Measurements from ENCODE around the gene KDM8. TPM values are rescaled to one million over a fixed set of nuclear protein-coding genes. Genes with fewer than 3 reads are reported as not detected.
A peak's percentile ranks its signal among the peaks of the same experiment; 100 is the strongest.
"Not testable (repeated sequence)": the region's sequence is repeated elsewhere in the genome, so short reads cannot be mapped to it uniquely, and the experiment has no call there.

KDM8 gene
- total RNA-seq, 1 experiment from 2014 or later, result 12.2 TPM

- no peaks in the 10 kb centered on the region for H3K27me3 ChIP-seq (ENCODE audit: control insufficient read depth, insufficient read depth, low read length)
- no peak overlapping the region for H3K4me3 ChIP-seq (ENCODE audit: insufficient read depth, low read depth, low read length)
- no peaks in the 10 kb centered on the region for H3K36me3 ChIP-seq (replicated peaks; ENCODE audit: control insufficient read depth, insufficient read depth, low read length)
- DNase-seq, result no peak
Measured at GRCh38 chr16:27199736-27200135, 3.6 kb upstream of the KDM8 start.

DNA sequence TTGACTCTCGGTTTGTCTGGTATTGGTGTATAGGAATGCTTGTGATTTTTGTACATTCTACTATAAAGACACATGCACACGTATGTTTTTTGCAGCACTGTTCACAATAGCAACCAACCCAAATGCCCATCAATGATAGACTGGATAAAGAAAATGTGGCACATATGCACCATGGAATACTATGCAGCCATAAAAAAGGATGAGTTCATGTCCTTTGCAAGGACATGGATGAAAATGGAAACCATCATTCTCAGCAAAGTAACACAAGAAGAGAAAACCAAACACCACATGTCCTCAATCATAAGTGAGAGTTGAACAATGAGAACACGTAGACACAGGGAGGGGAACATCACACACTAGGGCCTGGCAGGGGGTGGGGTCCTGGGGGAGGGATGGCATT, 2.4 kb upstream of the KDM8 start:
- not testable (repeated sequence) for H3K4me3 ChIP-seq (ENCODE audit: insufficient read depth, low read depth, low read length); H3K36me3 ChIP-seq (replicated peaks; ENCODE audit: control insufficient read depth, insufficient read depth, low read length); DNase-seq; H3K27me3 ChIP-seq (ENCODE audit: control insufficient read depth, insufficient read depth, low read length)

- Histone ChIP-seq H3K36me3 (replicated peaks; ENCODE audit: control insufficient read depth, insufficient read depth, low read length) (no peaks in the 10 kb centered on the region), H3K27me3 (ENCODE audit: control insufficient read depth, insufficient read depth, low read length) (no peaks in the 10 kb centered on the region), H3K4me3 (ENCODE audit: insufficient read depth, low read depth, low read length) (peak overlapping the region; percentile 87)
- DNase-seq, result peak; percentile 90
Measured at GRCh38 chr16:27202923-27203506, 311 bp upstream of the KDM8 start.

- Histone ChIP-seq H3K27me3 (ENCODE audit: control insufficient read depth, insufficient read depth, low read length) (no peaks in the 10 kb centered on the region), H3K36me3 (replicated peaks; ENCODE audit: control insufficient read depth, insufficient read depth, low read length) (no peaks in the 10 kb centered on the region), H3K4me3 (ENCODE audit: insufficient read depth, low read depth, low read length) (peak overlapping the region; percentile 87)
- DNase-seq, result no peak
Measured at GRCh38 chr16:27204312-27204915, 1.1 kb downstream of the KDM8 start.

DNA sequence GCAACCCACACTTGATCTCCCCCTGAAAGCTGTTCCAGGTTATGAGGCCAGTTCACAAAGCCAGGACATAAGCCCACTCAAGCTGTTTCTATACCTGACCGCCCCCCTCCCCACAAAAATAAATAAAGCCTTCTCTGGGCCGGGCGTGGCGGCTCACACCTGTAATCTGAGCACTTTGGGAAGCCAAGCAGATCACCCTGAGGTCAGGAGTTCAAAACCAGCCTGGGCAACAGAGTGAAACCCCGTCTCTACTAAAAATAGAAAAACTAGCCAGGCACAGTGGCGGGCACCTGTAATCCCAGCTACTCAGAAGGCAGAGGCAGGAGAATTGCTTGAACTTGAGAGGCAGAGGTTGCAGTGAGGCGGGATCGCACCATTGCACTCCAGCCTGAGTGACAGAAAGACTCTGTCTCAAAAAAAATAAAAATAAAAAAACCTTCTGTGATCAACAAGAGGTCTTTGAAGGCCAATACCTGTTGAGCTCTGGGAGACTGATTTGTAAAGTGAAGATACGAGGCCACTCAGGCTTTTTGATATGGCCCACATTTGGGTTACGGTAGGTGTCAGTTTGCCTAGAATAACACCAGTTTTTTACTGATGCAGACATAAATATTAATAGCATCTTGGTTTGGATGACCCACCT, 2.2 kb downstream of the KDM8 start:
- no peak overlapping the region for H3K4me3 ChIP-seq (ENCODE audit: insufficient read depth, low read depth, low read length)
- H3K36me3 ChIP-seq (replicated peaks; ENCODE audit: control insufficient read depth, insufficient read depth, low read length), result 0 out of 2 replicates have a peak, but pooled peaks cover 1% of the 10 kb centered on the region
- DNase-seq, result no peak
- H3K27me3 ChIP-seq (ENCODE audit: control insufficient read depth, insufficient read depth, low read length), result no peaks in the 10 kb centered on the region

DNA sequence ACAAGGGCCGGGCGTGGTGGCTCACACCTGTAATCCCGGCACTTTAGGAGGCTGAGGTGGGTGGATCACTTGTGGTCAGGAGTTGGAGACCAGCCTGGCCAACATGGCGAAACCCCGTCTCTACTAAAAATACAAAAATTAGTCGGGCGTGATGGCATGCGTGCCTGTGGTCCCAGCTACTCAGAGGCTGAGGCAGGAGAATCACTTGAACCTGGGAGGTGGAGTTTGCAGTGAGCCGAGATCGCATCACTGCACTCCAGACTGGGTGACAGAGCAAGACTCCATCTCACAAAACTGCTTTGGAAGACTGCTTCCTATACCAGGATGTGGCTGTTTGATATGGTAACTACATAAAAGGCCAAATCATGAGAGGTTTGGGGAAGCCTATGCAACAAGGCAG, 3.8 kb downstream of the KDM8 start:
- not testable (repeated sequence) for H3K27me3 ChIP-seq (ENCODE audit: control insufficient read depth, insufficient read depth, low read length); DNase-seq; H3K36me3 ChIP-seq (replicated peaks; ENCODE audit: control insufficient read depth, insufficient read depth, low read length); H3K4me3 ChIP-seq (ENCODE audit: insufficient read depth, low read depth, low read length)

DNA sequence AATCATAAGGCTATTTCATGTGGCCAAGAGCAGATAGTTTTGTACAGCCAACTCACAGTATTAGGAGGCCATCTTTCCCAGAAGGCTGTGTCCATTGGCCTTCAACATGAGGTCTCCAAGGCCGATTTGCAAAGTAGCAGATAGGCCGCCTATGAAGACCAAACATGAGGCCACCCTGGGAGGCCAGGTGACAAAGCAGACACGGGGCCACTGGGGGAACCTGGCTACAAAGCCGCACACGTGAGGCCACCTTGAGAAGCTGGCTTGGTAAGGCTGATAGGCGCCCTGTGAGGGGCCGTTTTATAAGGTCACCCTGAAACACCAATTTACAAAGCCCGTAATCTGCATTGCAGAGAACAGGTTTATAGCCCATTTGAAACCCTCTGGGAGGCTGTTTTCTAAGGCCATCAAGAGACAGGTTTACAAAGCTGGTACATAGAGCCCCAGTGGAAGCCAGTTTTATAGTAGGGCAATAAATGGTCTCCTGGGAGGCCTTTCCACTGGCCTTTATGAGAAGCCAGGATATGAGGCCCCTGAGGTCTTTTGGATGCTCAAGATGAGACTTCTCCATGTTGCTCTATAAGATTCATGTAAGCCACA, 4.9 kb downstream of the KDM8 start:
- Histone ChIP-seq H3K36me3 (replicated peaks; ENCODE audit: control insufficient read depth, insufficient read depth, low read length) (peaks cover 1% of the 10 kb centered on the region), H3K27me3 (ENCODE audit: control insufficient read depth, insufficient read depth, low read length) (no peaks in the 10 kb centered on the region), H3K4me3 (ENCODE audit: insufficient read depth, low read depth, low read length) (no peak overlapping the region)
- no peak for DNase-seq

GRCh38 chr16:27208796-27209195, 5.5 kb downstream of the KDM8 start:
- no peak overlapping the region for H3K4me3 ChIP-seq (ENCODE audit: insufficient read depth, low read depth, low read length)
- H3K27me3 ChIP-seq (ENCODE audit: control insufficient read depth, insufficient read depth, low read length), result no peaks in the 10 kb centered on the region
- H3K36me3 ChIP-seq (replicated peaks; ENCODE audit: control insufficient read depth, insufficient read depth, low read length), result peaks cover 1% of the 10 kb centered on the region
- no peak for DNase-seq

DNA sequence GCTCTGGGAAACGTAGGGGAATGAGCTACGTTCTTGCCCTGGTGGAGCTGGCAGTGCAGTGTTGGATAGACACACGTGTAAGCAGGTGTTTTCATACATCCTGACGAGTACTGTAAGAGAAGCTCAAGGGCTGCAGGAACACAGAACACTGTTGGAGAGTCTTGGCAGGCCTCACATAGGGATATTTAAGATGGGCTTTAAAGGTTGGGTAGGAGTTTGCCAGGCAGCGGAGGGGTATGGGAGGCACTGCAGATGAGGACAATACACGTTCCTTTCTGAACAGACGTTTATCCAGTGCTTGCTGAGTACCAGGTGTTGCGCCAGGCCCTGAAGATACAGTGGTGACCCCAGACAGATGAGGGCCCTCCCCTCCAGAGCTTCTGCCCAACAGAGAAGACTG, 6.3 kb downstream of the KDM8 start:
- H3K27me3 ChIP-seq (ENCODE audit: control insufficient read depth, insufficient read depth, low read length), result no peaks in the 10 kb centered on the region
- H3K4me3 ChIP-seq (ENCODE audit: insufficient read depth, low read depth, low read length), result no peak overlapping the region
- DNase-seq, result no peak
- H3K36me3 ChIP-seq (replicated peaks; ENCODE audit: control insufficient read depth, insufficient read depth, low read length), result peaks cover 1% of the 10 kb centered on the region

DNA sequence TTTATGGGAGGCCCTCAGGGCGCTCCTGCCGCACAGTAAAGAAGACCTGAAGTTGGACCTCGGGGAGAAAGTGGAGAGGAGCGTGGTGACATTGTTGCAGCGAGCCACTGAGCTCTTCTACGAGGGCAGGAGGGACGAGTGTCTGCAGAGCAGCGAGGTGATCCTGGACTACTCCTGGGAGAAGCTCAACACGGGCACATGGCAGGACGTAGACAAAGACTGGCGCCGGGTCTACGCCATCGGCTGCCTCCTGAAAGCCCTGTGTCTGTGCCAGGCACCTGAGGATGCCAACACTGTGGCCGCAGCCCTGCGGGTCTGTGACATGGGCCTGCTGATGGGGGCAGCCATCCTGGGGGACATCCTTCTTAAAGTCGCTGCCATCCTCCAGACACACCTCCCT, 6.8 kb downstream of the KDM8 start:
- no peak overlapping the region for H3K4me3 ChIP-seq (ENCODE audit: insufficient read depth, low read depth, low read length)
- H3K27me3 ChIP-seq (ENCODE audit: control insufficient read depth, insufficient read depth, low read length), result no peaks in the 10 kb centered on the region

GRCh38 chr16:27211026-27211425, 7.7 kb downstream of the KDM8 start:
- no peak for DNase-seq
- Histone ChIP-seq H3K4me3 (ENCODE audit: insufficient read depth, low read depth, low read length) (no peak overlapping the region), H3K27me3 (ENCODE audit: control insufficient read depth, insufficient read depth, low read length) (no peaks in the 10 kb centered on the region), H3K36me3 (replicated peaks; ENCODE audit: control insufficient read depth, insufficient read depth, low read length) (peaks cover 1% of the 10 kb centered on the region)

More for the DNA sequence above, 6.8 kb downstream of the KDM8 start:
- DNase-seq, result no peak
- peaks cover 1% of the 10 kb centered on the region for H3K36me3 ChIP-seq (replicated peaks; ENCODE audit: control insufficient read depth, insufficient read depth, low read length)

- Histone ChIP-seq H3K27me3 (ENCODE audit: control insufficient read depth, insufficient read depth, low read length) (no peaks in the 10 kb centered on the region), H3K36me3 (replicated peaks; ENCODE audit: control insufficient read depth, insufficient read depth, low read length) (peaks cover 1% of the 10 kb centered on the region), H3K4me3 (ENCODE audit: insufficient read depth, low read depth, low read length) (no peak overlapping the region)
- no peak for DNase-seq
Measured at GRCh38 chr16:27214084-27214961, 11.0 kb downstream of the KDM8 start.

- Histone ChIP-seq H3K36me3 (replicated peaks; ENCODE audit: control insufficient read depth, insufficient read depth, low read length) (no peaks in the 10 kb centered on the region; the same call in none of the 2 replicates), H3K27me3 (ENCODE audit: control insufficient read depth, insufficient read depth, low read length) (no peaks in the 10 kb centered on the region), H3K4me3 (ENCODE audit: insufficient read depth, low read depth, low read length) (no peak overlapping the region)
- peak; percentile 12 for DNase-seq
Measured at GRCh38 chr16:27215660-27216059, 12.3 kb downstream of the KDM8 start.

DNA sequence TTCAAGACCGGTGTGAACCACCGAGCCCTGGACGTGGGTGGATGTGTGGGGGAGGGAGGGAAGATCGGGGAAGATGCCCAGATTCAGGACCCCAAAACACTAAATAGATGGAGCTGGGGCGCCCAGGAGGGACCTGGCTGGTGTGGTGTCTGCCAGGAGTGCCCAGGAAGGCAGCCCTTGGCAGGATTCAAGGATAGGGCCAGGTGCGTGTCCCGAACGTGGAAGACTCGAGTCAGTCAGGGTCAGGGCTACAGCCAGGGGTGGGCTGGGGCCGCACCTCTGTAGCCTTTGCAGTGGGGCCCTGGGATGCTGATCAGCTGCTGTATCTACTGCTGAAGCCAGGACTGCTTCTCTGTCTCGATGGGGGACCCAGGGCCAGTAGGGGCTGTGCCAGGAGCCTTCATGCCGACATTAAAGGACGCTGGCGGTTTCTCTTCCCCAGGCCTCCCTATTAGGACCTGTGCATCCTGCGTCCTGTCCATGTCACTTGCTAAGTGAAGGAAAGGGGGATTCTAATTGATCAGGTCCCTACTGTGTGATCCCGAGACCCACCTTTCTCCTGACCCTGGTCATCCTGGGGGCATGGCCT, 13.1 kb downstream of the KDM8 start:
- peak; percentile 32 for DNase-seq
- Histone ChIP-seq H3K4me3 (ENCODE audit: insufficient read depth, low read depth, low read length) (no peak overlapping the region), H3K27me3 (ENCODE audit: control insufficient read depth, insufficient read depth, low read length) (no peaks in the 10 kb centered on the region), H3K36me3 (replicated peaks; ENCODE audit: control insufficient read depth, insufficient read depth, low read length) (no peaks in the 10 kb centered on the region; the same call in none of the 2 replicates)
